Ammon's horn (tissue), 1 donor: Measurements from ENCODE around the gene PPP1CB.
"Not testable (repeated sequence)": the region's sequence is repeated elsewhere in the genome, so short reads cannot be mapped to it uniquely, and the experiment has no call there.

Experiments used
- DNase-seq: peaks from one replicate; pipeline ENCODE4 v3.0.0-alpha.2; 2016; ENCODE audit warnings: low spot score

The PPP1CB gene

DNA sequence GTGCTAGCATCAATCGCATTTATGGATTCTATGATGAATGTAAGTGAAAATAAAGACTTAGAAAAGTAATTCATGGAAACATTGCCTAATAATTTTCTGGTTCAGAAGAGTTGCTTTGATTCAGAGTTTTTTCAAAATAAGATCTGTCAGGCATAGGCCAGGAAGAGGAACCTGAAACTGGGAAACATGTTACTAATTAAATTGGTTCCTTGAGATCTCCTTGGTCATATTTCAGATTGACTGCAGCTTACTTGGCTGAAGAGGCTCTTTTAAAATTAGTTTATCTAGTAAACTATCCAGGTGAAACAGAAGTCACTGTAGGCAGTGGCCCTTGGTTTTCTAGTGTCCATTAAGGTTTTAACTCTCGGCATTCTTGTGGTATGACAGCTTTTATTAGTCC is 27.4 kb downstream of the PPP1CB start:
- DNase-seq: no peak

GRCh38 chr2:28780496-28780895 is 28.9 kb downstream of the PPP1CB start:
- no peak for DNase-seq

GRCh38 chr2:28782423-28782822 is 30.8 kb downstream of the PPP1CB start:
- no peak for DNase-seq

DNA sequence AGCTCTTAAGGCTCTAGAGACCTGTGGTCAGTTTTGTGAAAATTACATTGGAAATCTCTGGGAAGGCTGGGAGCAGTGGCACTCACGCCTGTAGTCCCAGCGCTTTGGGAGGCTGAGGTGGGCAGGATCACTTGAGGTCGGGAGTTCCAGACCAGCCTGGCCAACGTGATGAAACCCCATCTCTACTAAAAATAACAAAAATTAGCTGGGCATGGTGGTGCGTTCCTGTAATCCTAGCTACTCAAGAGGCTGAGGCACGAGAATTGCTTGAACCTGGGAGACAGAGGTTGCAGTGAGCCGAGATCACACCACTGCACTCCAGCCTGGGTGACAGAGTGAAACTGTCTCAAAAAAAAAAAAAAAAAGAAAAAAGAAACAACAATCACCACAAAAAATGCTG is 32.9 kb downstream of the PPP1CB start:
- not testable (repeated sequence) for DNase-seq

- no peak for DNase-seq
Measured at GRCh38 chr2:28796620-28797019, 45.0 kb downstream of the PPP1CB start.

DNA sequence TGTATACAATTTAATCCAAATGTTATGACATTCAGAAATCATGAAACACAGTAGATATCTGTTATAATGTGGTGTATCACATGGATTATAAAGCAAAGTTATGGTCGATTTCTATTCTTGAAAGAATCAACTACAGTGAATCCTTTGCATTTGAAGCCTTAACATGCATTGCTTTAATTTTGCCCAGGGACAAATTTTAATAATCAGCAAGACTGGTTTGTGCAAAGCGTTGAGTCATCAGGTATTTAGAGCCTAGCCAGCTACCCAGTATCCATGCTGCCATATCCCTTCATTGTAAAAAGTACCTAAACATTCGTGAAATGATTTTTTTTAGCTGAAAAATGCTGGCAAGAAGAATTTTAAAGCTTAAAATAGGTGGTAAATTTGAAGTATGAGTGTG is 50.1 kb downstream of the PPP1CB start:
- no peak for DNase-seq

DNA sequence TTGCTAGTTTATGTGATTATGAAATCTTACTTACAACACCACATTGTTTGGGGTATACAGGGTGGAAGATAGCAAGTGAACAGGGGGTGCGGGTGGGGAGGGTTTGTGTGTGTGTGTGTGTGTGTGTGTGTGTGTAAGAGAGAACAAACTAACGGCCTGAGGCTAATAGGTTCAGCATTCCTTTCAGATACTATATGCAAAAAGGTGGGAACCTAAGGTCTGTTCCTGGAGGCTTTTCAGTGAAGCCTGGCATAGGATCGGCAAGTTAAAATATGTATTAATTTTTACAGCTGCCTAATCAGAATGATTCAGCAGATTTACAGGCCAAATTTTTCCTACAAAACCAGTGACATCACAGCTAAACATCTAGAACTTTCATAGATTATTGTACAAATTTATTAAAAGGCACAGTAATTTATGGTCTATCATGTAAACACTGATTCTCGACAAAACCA is 51.4 kb downstream of the PPP1CB start:
- DNase-seq: no peak

DNA sequence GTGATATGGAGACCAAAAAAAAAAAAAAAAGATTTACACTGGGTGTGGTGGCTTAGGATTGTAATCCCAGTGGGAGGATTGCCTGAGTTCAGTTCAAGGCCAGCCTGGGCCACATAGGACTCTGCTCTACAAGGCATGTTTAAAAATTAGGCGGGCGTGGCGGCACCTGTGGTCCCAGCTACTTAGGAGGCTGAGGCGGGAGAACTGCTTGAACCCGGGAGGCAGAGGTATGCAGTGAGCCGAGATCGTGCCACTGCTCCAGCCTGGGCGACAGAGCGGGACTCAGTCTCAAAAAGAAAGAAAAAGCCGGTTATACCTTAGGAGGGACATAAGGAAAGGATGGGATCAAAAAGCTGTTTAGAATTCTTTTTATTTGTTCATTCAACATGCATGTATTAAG is 58.3 kb downstream of the PPP1CB start:
- DNase-seq: no peak

DNA sequence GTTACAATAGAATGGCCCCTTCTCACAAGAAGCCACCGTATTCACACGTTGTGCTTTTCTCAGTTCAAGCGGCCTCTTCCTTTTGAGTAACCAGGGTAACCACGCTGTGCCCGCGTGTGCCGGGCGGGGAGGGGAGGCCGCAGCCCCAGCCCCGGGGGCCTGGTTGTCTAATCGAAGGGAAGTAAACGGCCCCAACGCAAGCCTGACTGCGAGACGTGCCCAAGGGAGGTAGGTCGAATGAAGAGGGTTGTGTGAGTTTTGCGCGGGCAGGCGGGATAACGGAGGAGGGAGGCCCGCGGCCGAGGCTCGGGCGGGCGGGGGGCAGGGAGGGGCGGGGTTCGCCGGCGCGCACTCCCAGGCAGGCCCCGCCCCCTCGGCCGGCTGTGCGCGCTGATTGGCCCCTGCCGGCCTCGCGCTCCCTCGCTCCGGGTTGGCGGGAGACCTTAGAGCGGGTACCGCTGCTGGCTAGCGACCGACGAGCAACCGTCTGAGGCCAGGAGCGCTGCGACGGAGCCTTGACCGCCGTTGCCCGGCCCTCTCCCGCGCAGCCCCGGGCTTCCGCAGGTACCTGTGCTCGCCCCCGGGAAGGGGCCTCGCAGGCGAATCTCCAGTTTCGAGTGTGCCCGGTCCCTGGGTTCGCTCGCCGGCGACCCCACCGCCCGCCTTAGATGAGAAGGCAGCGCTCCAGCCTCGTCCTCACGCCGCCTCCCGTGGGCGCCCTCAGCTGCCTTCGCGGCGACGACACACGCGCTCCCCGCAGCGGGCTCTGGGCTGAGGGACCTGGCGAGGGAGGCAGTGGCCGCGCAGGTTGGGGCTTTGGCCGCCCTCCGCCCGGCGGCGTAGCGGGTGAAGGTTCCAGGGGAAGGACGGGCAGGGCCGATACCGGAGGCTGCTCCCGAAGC is 59.0 kb downstream of the PPP1CB start, which contains the start of gene SPDYA:
SPDYA (plus strand) TSS at position 451 of the 902 bp plus-strand sequence. CDS start 5,181 bp downstream, outside the sequence.
- DNase-seq: peak; percentile 70

- no peak for DNase-seq
Measured at GRCh38 chr2:28818053-28818452, 66.4 kb downstream of the PPP1CB start.

- peak; percentile 48 for DNase-seq
Measured at GRCh38 chr2:28821295-28821958, 69.8 kb downstream of the PPP1CB start.

DNA sequence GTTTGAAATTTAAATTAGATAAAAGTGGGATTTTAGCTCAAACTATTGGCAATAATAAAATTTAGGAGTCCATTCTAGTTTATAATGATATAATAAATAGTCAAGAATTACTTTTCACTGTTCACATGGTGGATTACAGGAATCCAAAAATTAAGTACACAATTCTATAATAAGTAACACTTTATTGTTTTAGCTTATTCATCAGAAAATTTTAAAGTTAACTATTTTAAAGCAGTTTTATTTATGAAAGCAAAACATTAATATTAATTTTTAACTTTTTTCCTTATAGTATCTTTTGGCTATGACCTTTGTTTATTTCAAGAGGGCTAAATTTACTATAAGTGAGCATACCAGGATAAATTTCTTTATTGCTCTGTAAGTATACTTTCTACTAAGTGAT is 70.4 kb downstream of the PPP1CB start:
- DNase-seq: no peak

DNA sequence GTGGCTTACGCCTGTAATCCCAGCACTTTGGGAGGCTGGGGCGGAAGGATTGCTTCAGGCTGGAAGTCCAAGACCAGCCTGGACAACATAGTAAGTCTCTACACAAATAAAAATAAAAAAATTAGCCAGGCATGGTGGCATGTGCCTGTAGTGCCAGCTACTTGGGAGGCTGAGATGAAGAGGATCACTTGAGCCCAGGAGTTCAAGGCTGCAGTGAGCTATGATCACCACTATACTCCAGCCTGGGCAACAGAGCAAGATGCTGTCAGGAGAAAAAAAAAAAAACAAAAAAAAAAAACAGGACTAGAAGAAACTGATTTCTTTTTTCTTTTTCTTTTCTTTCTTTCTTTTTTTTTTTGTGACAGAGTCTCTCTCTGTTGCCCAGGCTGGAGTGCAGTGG is 72.6 kb downstream of the PPP1CB start:
- DNase-seq: no peak

DNA sequence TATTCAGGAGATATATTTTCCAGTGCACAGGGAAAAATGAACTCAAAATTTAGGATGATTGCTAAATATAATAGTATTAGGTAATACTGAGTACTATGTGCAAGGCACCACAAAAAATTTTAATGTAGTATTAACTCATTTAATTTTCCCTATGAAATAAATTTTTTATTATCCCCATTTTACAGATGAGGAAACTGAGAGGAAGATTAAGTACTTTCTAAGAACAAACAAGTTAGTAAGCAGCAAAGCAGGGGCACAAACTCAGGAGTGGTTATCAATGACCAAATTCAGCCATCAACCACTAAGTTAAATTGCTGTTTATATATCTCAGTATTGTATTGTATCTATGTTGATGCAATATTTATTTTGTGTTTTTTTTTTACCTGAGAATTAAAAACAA is 73.2 kb downstream of the PPP1CB start:
- DNase-seq: no peak

DNA sequence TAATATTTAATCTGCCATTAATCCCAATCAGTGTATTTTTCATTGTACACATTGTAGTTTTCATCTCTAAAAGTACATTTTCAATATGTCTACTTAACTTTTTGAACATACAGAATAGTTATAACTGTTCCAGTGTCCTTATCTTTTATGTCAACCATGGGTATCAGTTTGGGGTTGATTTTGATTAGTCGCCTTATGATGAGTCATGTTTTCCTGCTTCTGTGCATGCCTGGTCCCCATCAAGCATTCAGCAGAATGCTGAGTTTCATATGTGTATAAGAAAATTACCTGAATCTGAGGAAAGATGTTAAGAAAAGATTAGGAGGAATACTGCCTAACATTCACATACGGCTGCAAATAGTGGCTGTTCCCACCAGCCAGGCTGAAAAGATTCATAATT is 76.8 kb downstream of the PPP1CB start:
- DNase-seq: no peak

DNA sequence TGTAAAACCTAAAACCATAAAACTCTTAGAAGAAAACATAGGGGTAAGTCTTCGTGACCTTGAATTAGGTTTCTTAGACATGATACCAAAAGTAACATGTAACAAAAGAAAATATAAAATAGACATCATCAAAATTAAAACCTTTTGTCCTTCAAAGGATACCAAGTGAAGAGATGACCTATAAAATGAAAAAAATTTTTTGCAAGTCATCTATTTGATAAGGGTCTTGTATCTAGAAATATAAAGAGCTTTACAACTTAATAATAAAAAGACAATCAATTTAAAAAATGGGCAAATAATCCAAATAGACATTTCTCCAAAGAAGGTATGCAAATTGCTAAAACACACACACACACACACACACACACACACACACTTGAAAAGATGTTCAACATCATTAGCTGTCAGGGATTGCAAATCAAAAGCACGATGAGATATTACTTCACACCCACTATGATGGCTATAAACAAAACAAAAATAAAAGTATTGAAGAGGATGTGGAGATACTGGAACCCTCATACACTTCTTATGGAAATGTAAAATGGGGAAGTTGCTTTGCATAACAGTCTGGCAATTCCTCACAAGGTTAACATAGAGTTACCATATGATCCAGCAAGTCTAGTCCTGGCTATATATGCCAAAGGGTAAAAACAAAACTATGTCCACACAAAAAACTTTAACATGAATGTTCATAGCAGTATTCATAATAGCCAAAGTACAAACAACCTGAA is 82.3 kb downstream of the PPP1CB start:
- no peak for DNase-seq

- DNase-seq: no peak
Measured at GRCh38 chr2:28835781-28836180, 84.2 kb downstream of the PPP1CB start.

- DNase-seq: no peak
Measured at GRCh38 chr2:28838971-28839370, 87.3 kb downstream of the PPP1CB start.

DNA sequence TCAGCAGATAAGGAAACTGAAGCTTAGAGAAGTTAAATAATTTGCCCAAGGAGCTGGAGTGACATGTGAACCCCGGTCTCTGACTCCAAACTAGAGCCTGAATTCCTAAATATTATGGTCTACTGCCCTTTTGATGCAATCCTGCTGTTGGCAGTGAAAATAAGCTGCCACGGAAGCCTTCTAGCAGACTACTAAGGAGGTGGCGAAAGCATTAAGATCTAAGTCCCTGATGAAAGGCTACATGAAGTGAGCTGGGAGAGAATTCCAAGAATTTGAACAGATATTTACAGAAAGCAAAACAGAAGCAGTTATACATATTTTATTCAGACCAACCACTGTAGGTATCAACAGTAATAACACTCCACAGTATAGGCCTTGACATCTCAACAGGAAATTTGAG is 90.4 kb downstream of the PPP1CB start:
- DNase-seq: no peak
